ENCODE measurements around the gene ATXN2.
A peak's percentile ranks its signal among the peaks of the same experiment; 100 is the strongest.

The ATXN2 gene

DNA sequence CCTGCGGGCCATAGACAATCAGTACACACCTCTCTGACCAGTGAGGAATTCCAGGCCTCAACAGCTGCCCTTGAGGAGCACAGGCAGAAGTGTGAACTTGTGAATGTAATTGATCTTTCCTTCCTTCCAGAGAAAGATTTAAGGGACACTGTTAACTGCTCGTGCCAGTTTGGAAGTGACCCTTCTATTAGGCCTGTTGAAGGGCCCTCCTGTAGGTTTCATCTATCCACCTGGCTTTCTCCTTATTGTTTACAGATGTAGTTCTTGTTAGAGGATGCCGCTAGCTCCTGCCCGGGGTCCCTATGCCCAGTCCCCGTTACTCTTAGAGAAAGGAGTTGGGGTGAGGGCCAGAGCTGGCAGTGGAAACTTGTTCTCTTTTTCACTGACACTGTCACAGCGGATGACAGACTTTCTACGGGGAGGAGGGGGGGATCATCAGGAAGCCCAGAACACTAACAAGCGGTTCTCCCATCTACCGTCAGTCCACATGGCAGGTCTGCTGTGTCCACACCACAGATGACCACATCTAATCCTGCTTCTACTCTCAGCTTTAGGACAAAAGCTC is 150.8 kb downstream of the ATXN2 start:
- Histone ChIP-seq H3K36me3 (ENCODE audit: control insufficient read depth, insufficient read depth, low read length) (peaks cover 38% of the 10 kb centered on the region), H3K4me1 (ENCODE audit: control insufficient read depth, insufficient read depth, low read length) (peaks cover 21% of the 10 kb centered on the region), H3K9ac (ENCODE audit: low read length) (no peak overlapping the region), H3K27me3 (ENCODE audit: control insufficient read depth, insufficient read depth, low read length) (no peaks in the 10 kb centered on the region), H3K4me3 (ENCODE audit: low read length) (no peak overlapping the region), H3K27ac (ENCODE audit: low read depth, low read length) (no peak overlapping the region)

DNA sequence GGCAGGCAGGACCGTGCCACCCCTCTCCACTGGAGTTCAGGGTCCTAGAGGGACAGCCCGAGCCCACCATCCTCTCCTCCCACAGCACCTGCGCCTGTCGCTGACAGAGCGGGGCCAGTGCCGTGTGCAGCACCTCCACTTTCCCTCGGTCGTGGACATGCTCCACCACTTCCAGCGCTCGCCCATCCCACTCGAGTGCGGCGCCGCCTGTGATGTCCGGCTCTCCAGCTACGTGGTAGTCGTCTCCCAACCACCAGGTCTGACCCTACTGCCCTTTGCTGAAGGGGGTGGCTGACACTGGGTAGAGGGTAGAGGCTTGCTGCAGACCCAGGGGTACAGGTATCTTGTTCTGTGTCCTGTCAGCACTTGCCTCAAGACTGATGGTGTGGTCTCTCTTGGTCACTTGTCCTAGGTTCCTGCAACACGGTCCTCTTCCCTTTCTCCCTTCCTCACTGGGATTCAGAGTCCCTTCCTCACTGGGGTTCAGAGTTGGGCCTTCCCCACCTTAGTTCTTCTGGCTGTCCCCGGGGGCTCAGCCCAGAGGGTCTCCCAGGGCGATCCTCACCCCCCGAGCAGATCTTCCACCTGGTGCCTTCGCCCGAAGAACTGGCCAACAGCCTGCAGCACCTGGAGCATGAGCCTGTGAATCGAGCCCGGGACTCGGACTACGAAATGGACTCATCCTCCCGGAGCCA is 151.4 kb downstream of the ATXN2 start:
- Histone ChIP-seq H3K4me1 (ENCODE audit: control insufficient read depth, insufficient read depth, low read length) (peaks cover 21% of the 10 kb centered on the region), H3K9ac (ENCODE audit: low read length) (no peak overlapping the region), H3K36me3 (ENCODE audit: control insufficient read depth, insufficient read depth, low read length) (peaks cover 34% of the 10 kb centered on the region), H3K27me3 (ENCODE audit: control insufficient read depth, insufficient read depth, low read length) (no peaks in the 10 kb centered on the region), H3K4me3 (ENCODE audit: low read length) (no peak overlapping the region), H3K27ac (ENCODE audit: low read depth, low read length) (no peak overlapping the region)

DNA sequence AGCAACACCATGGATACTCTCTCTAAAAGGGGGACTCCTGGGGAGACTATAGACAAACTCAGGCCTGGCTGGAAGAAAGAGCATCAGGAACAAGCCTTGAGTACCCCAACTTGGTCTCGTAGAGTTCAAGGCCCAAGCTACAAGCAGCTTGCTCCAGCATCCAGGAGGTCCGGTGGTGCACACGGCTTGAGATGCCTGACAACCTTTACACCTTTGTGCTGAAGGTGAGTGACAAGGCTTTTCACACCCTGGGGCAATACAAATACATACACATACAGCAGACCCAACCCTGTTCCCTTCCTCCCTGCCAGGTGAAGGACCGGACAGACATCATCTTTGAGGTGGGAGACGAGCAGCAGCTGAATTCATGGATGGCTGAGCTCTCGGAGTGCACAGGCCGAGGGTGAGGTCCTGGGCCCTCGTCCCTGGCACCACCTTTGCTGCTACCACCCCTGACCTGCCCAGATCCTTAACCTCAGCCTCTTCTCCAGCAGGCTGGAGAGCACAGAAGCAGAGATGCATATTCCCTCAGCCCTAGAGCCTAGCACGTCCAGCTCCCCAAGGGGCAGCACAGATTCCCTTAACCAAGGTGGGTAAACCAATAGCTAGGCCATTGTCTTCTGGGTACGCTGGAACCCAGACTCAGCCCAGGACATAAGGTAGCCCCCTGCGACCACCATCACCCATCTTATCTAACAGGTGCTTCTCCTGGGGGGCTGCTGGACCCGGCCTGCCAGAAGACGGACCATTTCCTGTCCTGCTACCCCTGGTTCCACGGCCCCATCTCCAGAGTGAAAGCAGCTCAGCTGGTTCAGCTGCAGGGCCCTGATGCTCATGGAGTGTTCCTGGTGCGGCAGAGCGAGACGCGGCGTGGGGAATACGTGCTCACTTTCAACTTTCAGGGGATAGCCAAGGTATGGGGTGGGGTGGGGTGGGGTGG is 152.2 kb downstream of the ATXN2 start:
- H3K36me3 ChIP-seq (ENCODE audit: control insufficient read depth, insufficient read depth, low read length) = peaks cover 34% of the 10 kb centered on the region
- H3K9ac ChIP-seq (ENCODE audit: low read length) = no peak overlapping the region
- peak overlapping the region; percentile 65 for H3K27ac ChIP-seq (ENCODE audit: low read depth, low read length)

DNA sequence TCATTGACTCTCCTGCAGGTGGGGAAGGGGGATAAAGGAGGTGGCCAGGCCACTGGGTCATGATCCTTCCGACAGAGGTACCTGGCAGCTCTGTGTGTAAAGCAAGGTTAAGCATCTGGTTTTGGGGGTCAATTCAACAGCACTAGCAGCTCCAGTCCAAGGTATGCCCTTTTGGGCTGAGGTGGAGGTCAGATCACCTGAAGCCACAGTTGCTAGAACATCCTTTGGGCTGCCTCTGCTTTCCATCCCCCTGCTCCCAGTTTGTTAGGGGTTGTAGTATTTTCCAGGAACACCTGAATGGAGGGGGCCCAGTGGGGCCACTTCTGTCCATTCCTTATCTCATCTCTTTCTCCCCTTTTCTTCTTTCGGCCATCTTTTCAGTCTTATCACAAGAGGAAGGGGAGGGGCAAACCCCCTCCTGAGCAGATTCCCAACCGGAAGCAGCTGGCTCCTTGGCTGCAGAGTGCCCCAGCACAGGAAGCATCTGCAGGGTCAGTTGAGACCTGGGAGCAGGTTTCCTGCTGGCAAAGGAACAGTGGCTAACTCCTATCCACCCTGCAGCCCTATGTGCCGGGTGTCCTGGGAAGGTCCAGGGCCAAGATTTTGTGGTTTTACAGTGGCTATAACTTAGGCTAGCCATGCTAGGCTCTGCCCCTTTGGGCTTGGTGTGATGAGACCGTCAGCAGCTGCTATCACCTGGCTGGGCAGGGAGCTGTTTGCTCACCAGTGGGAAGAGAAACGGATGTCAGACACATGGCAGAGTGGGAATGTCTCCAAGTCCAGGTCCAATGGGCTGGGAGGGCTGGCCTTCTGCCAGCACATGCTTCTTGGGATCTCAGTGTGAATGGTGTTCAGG is 153.2 kb downstream of the ATXN2 start:
- H3K27ac ChIP-seq (ENCODE audit: low read depth, low read length) = peak overlapping the region; percentile 65
- peaks cover 21% of the 10 kb centered on the region for H3K4me1 ChIP-seq (ENCODE audit: control insufficient read depth, insufficient read depth, low read length)
- no peak overlapping the region for H3K9ac ChIP-seq (ENCODE audit: low read length)
- no peaks in the 10 kb centered on the region for H3K27me3 ChIP-seq (ENCODE audit: control insufficient read depth, insufficient read depth, low read length)
- H3K36me3 ChIP-seq (ENCODE audit: control insufficient read depth, insufficient read depth, low read length) = peaks cover 34% of the 10 kb centered on the region
- no peak overlapping the region for H3K4me3 ChIP-seq (ENCODE audit: low read length)

More for the DNA sequence above, 152.2 kb downstream of the ATXN2 start:
- H3K27me3 ChIP-seq (ENCODE audit: control insufficient read depth, insufficient read depth, low read length) = no peaks in the 10 kb centered on the region
- peaks cover 21% of the 10 kb centered on the region for H3K4me1 ChIP-seq (ENCODE audit: control insufficient read depth, insufficient read depth, low read length)
- H3K4me3 ChIP-seq (ENCODE audit: low read length) = no peak overlapping the region

DNA sequence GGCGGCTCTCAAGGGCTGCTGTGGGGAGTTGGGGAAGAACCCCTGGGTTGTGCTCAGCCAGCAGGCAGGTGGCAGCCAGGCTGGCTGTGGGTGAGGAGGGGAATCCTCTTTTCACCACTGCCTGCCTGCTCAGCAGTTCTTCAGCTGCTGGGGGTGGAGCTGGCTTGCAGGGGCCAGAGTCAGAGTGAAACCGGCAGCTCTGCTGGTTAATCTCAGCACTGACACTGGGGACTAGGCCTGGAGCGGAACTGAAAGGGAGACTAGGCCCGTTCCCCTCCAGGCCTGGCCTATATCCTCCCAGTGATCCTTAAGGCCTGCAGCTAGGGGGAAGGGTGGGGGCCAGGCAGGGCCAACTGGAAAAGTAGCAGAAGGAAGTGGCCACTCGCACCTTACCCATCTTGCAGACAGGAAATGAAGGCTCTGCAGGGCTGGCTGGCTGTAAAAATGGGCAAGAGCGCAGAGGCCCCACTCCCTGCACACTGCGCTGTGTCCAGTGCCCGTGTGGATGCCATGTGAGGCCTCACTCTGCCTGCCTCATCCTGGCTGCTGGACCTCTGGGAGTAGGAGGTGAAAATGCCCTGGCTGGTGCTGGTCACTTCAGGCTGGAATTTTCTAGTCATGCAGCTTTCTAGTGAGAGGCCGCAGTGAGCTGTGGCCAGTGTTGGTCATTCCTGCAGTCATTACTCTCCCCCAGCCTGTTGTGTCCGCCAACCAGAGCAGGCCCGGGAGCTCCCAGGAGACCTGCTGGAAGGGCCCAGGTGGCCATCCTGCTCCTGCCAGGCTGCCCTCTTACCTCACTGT is 154.0 kb downstream of the ATXN2 start:
- H3K27me3 ChIP-seq (ENCODE audit: control insufficient read depth, insufficient read depth, low read length) = no peaks in the 10 kb centered on the region
- peak overlapping the region; percentile 65 for H3K27ac ChIP-seq (ENCODE audit: low read depth, low read length)
- no peak overlapping the region for H3K9ac ChIP-seq (ENCODE audit: low read length)
- H3K4me3 ChIP-seq (ENCODE audit: low read length) = no peak overlapping the region
- H3K36me3 ChIP-seq (ENCODE audit: control insufficient read depth, insufficient read depth, low read length) = peaks cover 25% of the 10 kb centered on the region
- H3K4me1 ChIP-seq (ENCODE audit: control insufficient read depth, insufficient read depth, low read length) = peaks cover 21% of the 10 kb centered on the region

DNA sequence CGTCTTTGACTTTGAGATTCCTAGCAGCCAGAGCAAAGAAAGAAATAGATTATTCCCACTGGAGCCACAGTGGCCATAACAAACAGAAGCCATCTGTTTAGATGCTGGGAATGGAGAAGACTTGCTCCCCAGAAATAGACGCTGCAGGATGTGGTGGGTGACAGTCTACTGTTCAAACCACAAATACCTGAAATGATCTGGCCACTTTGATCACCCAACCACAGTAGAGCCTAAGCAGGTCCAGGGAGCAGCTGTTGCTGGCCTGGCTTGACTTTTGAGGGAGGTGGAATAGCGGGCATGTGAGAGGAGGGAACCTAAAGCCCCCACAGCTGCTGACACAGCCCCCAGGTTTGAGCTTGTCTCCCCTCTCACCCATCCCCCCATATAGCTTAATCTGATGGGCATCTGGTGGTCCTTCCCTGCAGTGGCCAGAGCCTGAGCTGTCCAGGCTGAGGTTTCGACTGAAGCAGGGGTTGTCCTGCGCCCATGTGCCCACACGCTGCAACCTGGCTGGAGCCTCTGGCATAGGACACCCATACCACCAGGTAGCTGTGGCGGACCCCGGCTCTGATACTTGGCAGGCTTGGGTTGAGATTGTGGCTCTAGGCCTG is 154.7 kb downstream of the ATXN2 start:
- Histone ChIP-seq H3K27me3 (ENCODE audit: control insufficient read depth, insufficient read depth, low read length) (no peaks in the 10 kb centered on the region), H3K36me3 (ENCODE audit: control insufficient read depth, insufficient read depth, low read length) (peaks cover 24% of the 10 kb centered on the region), H3K4me3 (ENCODE audit: low read length) (no peak overlapping the region), H3K4me1 (ENCODE audit: control insufficient read depth, insufficient read depth, low read length) (peaks cover 21% of the 10 kb centered on the region), H3K9ac (ENCODE audit: low read length) (no peak overlapping the region), H3K27ac (ENCODE audit: low read depth, low read length) (peak overlapping the region; percentile 65)

DNA sequence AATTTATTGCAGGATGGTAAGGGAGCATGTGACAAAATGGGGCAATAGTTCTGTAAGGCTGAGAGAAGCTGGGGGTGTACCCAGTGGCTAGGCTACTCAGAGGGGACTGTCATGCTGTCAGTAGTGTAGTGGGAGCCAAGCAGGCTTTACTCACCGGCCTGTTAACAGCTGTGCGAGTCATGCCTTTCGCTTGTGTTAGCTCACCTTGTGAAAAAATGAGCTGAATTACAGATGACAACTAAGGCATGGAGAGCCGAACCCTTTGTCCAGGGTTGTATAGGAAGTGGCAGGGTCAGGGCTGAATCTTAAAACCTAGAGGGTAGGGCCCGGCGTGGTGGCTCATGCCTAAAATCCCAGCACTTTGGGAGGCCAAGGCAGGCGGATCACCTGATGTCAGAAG is 155.5 kb downstream of the ATXN2 start:
- Histone ChIP-seq H3K4me1 (ENCODE audit: control insufficient read depth, insufficient read depth, low read length) (peaks cover 21% of the 10 kb centered on the region), H3K9ac (ENCODE audit: low read length) (no peak overlapping the region), H3K4me3 (ENCODE audit: low read length) (no peak overlapping the region), H3K27ac (ENCODE audit: low read depth, low read length) (no peak overlapping the region), H3K36me3 (ENCODE audit: control insufficient read depth, insufficient read depth, low read length) (peaks cover 22% of the 10 kb centered on the region), H3K27me3 (ENCODE audit: control insufficient read depth, insufficient read depth, low read length) (no peaks in the 10 kb centered on the region)

DNA sequence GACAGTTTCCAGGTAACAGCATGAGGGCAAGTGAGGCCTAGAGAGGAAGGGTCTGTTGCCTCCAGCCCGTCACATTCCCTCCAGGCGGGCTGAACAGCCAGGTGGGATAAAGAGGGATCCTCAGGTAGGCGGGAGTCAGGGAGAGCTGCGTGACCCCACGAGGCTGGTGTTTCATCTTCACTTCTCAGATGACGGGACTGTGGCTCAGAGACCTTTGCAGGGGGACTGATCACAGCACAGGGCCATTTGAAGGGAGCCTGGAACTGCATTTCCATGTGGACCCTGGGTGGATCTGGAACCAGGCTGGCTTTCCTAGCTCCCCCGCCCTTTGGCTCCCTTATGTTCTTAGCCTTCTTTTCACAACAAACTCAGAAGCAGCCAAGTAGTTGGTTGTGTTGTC is 156.0 kb downstream of the ATXN2 start:
- Histone ChIP-seq H3K27me3 (ENCODE audit: control insufficient read depth, insufficient read depth, low read length) (no peaks in the 10 kb centered on the region), H3K27ac (ENCODE audit: low read depth, low read length) (no peak overlapping the region), H3K4me1 (ENCODE audit: control insufficient read depth, insufficient read depth, low read length) (peaks cover 21% of the 10 kb centered on the region), H3K36me3 (ENCODE audit: control insufficient read depth, insufficient read depth, low read length) (peaks cover 20% of the 10 kb centered on the region), H3K4me3 (ENCODE audit: low read length) (no peak overlapping the region), H3K9ac (ENCODE audit: low read length) (no peak overlapping the region)

DNA sequence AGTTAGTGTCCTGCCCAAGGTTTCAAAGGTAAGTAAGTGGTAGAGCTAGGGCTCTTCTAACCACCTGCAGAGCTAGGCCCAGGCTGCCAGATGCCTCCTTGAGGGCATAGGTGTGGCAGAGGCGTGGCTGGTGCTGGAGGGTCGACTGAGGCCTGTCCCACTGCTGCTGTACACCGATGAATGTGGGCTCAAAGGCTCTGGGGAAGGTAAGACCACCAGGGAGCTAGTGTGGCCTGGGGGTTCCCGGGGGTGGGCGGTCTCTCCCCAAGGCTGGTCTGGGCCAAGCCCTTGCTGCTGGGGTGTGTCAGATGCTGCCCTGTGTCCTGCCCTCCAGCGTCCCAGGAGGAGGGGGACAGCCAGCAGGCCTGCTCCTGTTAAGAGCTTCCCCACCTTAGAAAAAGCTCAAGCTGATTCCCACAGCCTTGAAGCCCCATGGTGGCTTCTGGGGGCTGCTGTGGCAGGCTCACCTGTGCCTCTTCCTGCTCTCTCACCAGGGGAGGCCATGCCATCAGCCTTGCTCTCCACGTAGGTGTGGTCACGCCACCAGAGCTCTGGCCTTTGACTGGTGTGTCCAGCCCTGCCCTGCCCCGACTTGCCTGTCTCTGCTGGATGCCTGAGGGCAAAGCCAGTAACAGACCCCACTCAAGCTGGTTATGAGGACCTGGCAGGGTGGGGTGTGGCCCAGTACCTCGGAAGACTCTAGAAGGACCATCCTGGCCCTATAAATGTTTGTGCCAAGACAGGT is 156.6 kb downstream of the ATXN2 start:
- Histone ChIP-seq H3K27me3 (ENCODE audit: control insufficient read depth, insufficient read depth, low read length) (no peaks in the 10 kb centered on the region), H3K4me1 (ENCODE audit: control insufficient read depth, insufficient read depth, low read length) (peaks cover 21% of the 10 kb centered on the region), H3K27ac (ENCODE audit: low read depth, low read length) (no peak overlapping the region), H3K4me3 (ENCODE audit: low read length) (no peak overlapping the region), H3K36me3 (ENCODE audit: control insufficient read depth, insufficient read depth, low read length) (peaks cover 13% of the 10 kb centered on the region), H3K9ac (ENCODE audit: low read length) (no peak overlapping the region)

DNA sequence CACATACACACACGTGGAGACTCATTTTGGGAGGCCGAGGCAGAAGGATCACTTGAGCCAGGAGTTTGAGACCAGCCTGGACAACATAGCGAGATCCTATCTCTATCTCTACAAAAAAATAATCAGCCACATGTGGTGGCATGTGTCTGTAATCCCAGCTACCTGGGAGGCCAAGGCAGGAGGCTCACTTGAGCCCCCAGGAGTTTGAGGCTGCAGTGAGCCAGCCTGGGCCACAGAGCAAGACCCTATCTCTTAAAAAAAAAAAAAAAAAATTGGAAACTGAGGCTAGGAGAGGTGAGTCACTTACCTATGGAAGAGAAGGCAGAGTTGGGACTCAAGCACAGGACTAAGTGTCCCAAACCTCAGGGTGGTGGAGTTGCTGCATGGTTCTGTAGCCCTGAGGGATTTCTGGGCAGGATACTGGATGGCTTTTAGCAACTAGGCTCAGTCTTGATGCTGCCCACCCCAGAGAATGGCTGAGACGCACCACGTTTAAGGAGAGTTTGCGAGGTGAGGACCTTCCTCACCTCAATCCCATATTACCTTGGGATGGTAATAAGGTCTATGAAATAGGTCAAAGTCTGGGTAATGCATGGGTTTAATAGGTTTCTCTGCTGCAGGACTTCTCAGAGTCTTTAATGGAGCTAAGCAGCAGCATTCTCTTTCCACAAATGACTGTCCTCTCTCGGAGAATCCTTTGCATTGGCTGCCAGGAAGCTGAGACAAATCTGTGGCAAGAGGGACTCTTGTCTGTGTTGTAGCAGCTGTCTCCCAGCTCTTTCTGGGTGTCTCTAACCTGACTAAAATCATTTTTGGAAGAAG is 157.8 kb downstream of the ATXN2 start:
- Histone ChIP-seq H3K4me1 (ENCODE audit: control insufficient read depth, insufficient read depth, low read length) (peaks cover 18% of the 10 kb centered on the region), H3K27me3 (ENCODE audit: control insufficient read depth, insufficient read depth, low read length) (no peaks in the 10 kb centered on the region), H3K4me3 (ENCODE audit: low read length) (no peak overlapping the region), H3K9ac (ENCODE audit: low read length) (no peak overlapping the region), H3K36me3 (ENCODE audit: control insufficient read depth, insufficient read depth, low read length) (peaks cover 5% of the 10 kb centered on the region), H3K27ac (ENCODE audit: low read depth, low read length) (no peak overlapping the region)

Measured in rectal smooth muscle tissue (tissue), 1 donor.